Measurements from ENCODE around the gene CTDSP2. TPM values are rescaled to one million over a fixed set of nuclear protein-coding genes. Genes with fewer than 3 reads are reported as not detected.

The CTDSP2 gene
- total RNA-seq, 6 donors from 2014 or later: 153 to 226 (median 175) TPM

- TF ChIP-seq POLR2A (IDR thresholded peaks at IDR 0.05): no peak
- TF ChIP-seq POLR2AphosphoS5 (IDR thresholded peaks at IDR 0.05): no peak
- TF ChIP-seq CTCF (IDR thresholded peaks at IDR 0.05): no peak
- TF ChIP-seq EP300 (IDR thresholded peaks at IDR 0.05): no peak
- Histone ChIP-seq H3K27ac (peak overlapping the region in 3 of 4 donors; percentile 75 to 83 (median 81)), H3K9me3 (no peaks in the 10 kb centered on the region), H3K36me3 (peaks cover 6 to 45% (median 31%) of the 10 kb centered on the region in 4 donors), H3K4me3 (peak overlapping the region; percentile 76 to 85 (median 79)), H3K27me3 (no peaks in the 10 kb centered on the region), H3K4me1 (peaks cover 20 to 36% (median 28%) of the 10 kb centered on the region in 4 donors)
- no peak for ATAC-seq (ENCODE audit: low FRiP score in 2 of 2)
- DNase-seq: no peak
- 87 to 91% methylated on average over 12 of the region's 12 CpGs for WGBS, 2 donors
These were observed 63.1 kb downstream of the CTDSP2 start for GRCh38 chr12:57783466-57783801.

GRCh38 chr12:57782608-57783465 lies 63.7 kb downstream of the CTDSP2 start, which contains the start of gene TSFM:
Gene TSFM, plus strand, starts transcription at chr12:57782787. Its CDS starts 15 bp downstream, at chr12:57782802.
- Histone ChIP-seq H3K27ac (peak within 1 kb of the TSS; percentile 61 to 83 (median 78)), H3K9me3 (no peaks in the 10 kb centered on the region), H3K4me3 (peak within 1 kb of the TSS; percentile 76 to 85 (median 79)), H3K27me3 (no peaks in the 10 kb centered on the region), H3K36me3 (peaks cover 6 to 39% (median 26%) of the 10 kb centered on the region in 4 donors), H3K4me1 (peaks cover 20 to 36% (median 28%) of the 10 kb centered on the region in 4 donors)
- DNase-seq (peak; percentile 93 to 96), ATAC-seq (ENCODE audit: low FRiP score in 2 of 2) (peak; percentile 96 to 99)
- TF ChIP-seq POLR2AphosphoS5 (IDR thresholded peaks at IDR 0.05) (peak; percentile 91 to 98), POLR2A (IDR thresholded peaks at IDR 0.05) (peak; percentile 20 to 78 (median 44)), CTCF (IDR thresholded peaks at IDR 0.05) (peak; percentile 87 to 98 (median 92)), EP300 (IDR thresholded peaks at IDR 0.05) (peak in 1 of 4 donors; percentile 63)
- WGBS, 2 donors: 1% methylated on average over 25 to 45 of the region's 45 CpGs

GRCh38 chr12:57782243-57782607 lies 64.3 kb downstream of the CTDSP2 start:
- TF ChIP-seq POLR2AphosphoS5 (IDR thresholded peaks at IDR 0.05) (no peak), CTCF (IDR thresholded peaks at IDR 0.05) (no peak), EP300 (IDR thresholded peaks at IDR 0.05) (no peak), POLR2A (IDR thresholded peaks at IDR 0.05) (no peak)
- H3K4me1 ChIP-seq: peaks cover 20 to 36% (median 28%) of the 10 kb centered on the region in 4 donors
- no peaks in the 10 kb centered on the region for H3K27me3 ChIP-seq
- DNase-seq: no peak
- WGBS, 2 donors: 24 to 25% methylated on average over 4 of the region's 4 CpGs
- peaks cover 6 to 33% (median 20%) of the 10 kb centered on the region in 4 donors for H3K36me3 ChIP-seq
- H3K9me3 ChIP-seq: no peaks in the 10 kb centered on the region
- peak overlapping the region in 3 of 4 donors; percentile 76 to 80 (median 78) for H3K4me3 ChIP-seq
- no peak for ATAC-seq (ENCODE audit: low FRiP score in 2 of 2)
- H3K27ac ChIP-seq: peak overlapping the region in 3 of 4 donors; percentile 75 to 83 (median 81)

- H3K4me3 ChIP-seq: no peak overlapping the region
- H3K27ac ChIP-seq: peak overlapping the region in 3 of 4 donors; percentile 75 to 83 (median 81)
- no peak for DNase-seq
- peaks cover 20 to 36% (median 28%) of the 10 kb centered on the region in 4 donors for H3K4me1 ChIP-seq
- H3K27me3 ChIP-seq: no peaks in the 10 kb centered on the region
- TF ChIP-seq POLR2AphosphoS5 (IDR thresholded peaks at IDR 0.05) (no peak), CTCF (IDR thresholded peaks at IDR 0.05) (no peak), POLR2A (IDR thresholded peaks at IDR 0.05) (no peak), EP300 (IDR thresholded peaks at IDR 0.05) (no peak)
- WGBS, 2 donors: 46 to 63% methylated on average over 2 of the region's 2 CpGs
- ATAC-seq (ENCODE audit: low FRiP score in 2 of 2): no peak
- peaks cover 3 to 29% (median 16%) of the 10 kb centered on the region in 4 donors for H3K36me3 ChIP-seq
- no peaks in the 10 kb centered on the region for H3K9me3 ChIP-seq
These were observed 64.7 kb downstream of the CTDSP2 start for GRCh38 chr12:57781801-57782200.

Data from upper lobe of left lung (tissue), 6 donors.